Fibroblast of villous mesenchyme (primary cell): ENCODE data around the gene COA1. TPM values are rescaled to one million over a fixed set of nuclear protein-coding genes. Genes with fewer than 3 reads are reported as not detected.

ENCODE experiments used
- DNase-seq: peaks from one replicate; pipeline ENCODE4 v3.0.0-alpha.2; 2010; ENCODE audit warnings: low read depth
- H3K4me3 ChIP-seq: 2 replicates; pipeline ENCODE4 v1.5.1; 2011; ENCODE audit warnings: low read depth, mild to moderate bottlenecking, low read length
- total RNA-seq: library from RNA; depleted of rRNA; stranded (reverse); fragments of >200 nt; gene quantifications from 2 replicates; pipeline ENCODE4 v1.2.3, GENCODE V29; 2012
- TF ChIP-seq, protein P1 (sequence below): IDR thresholded peaks from 2 replicates; pipeline ENCODE4 v1.5.1; 2012; ENCODE audit warnings: low read depth, mild to moderate bottlenecking, low read length; ENCODE audit not compliant: insufficient read depth

Gene COA1
- total RNA-seq, 1 donor: 41.5 TPM

GRCh38 chr7:43757073-43757720 lies 27.9 kb upstream of the COA1 start:
- TF ChIP-seq, protein P1, sequence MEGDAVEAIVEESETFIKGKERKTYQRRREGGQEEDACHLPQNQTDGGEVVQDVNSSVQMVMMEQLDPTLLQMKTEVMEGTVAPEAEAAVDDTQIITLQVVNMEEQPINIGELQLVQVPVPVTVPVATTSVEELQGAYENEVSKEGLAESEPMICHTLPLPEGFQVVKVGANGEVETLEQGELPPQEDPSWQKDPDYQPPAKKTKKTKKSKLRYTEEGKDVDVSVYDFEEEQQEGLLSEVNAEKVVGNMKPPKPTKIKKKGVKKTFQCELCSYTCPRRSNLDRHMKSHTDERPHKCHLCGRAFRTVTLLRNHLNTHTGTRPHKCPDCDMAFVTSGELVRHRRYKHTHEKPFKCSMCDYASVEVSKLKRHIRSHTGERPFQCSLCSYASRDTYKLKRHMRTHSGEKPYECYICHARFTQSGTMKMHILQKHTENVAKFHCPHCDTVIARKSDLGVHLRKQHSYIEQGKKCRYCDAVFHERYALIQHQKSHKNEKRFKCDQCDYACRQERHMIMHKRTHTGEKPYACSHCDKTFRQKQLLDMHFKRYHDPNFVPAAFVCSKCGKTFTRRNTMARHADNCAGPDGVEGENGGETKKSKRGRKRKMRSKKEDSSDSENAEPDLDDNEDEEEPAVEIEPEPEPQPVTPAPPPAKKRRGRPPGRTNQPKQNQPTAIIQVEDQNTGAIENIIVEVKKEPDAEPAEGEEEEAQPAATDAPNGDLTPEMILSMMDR: no peak
- H3K4me3 ChIP-seq: no peak overlapping the region
- no peak for DNase-seq

DNA sequence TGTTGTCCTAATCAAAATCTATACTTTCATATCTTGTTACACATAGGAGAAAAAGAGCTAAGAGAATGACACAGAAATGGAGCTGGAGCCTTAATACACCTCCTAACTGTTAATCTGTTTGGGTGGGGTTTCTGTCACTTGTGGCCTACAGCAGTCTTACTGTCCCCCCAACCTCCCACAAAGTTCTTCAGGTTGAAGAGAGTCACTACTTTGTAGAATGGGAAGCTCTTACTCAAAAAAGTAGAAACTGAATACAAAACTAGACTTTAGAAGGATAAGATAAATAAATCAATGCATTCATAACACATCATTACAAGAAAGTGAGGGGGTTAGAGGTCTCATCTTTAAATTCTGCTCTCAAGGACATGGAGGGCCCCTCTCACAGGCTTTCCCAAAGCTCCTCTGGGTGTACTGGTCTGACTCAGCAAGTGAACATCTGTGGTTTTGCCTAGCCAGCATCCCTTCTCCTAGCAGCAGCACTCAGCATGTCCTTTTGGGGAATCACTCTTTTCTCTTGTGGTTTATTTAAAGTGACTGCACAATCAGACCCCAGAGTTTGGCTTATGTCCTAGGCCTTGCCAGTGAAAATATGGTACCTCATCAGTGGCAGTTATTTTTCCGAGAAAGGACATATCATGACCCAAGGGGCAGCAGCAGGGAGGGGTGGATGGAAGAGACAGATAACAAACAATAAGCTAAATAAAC lies 27.2 kb upstream of the COA1 start:
- TF ChIP-seq, protein P1: no peak
- peak; percentile 63 for DNase-seq
- H3K4me3 ChIP-seq: no peak overlapping the region

DNA sequence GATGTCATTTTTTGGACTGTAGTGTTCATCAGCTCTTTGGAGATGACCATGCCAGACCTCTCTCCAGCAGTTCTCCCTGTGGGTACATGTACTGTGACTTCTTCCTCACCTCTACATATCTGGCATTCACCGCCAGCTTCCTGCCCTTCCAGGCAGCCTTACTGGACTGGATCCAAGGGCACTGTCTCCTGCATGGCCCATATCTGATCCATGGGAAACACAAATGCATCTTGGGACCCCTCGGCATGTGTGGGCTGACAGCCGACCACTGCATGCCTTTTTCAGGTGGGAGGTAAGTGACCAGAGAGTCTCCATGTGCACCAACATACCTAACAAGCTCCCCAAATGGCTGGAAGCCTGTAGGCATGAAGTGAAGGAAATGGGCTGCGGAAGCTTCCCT lies 25.3 kb upstream of the COA1 start:
- DNase-seq: no peak
- TF ChIP-seq, protein P1: no peak
- H3K4me3 ChIP-seq: no peak overlapping the region

DNA sequence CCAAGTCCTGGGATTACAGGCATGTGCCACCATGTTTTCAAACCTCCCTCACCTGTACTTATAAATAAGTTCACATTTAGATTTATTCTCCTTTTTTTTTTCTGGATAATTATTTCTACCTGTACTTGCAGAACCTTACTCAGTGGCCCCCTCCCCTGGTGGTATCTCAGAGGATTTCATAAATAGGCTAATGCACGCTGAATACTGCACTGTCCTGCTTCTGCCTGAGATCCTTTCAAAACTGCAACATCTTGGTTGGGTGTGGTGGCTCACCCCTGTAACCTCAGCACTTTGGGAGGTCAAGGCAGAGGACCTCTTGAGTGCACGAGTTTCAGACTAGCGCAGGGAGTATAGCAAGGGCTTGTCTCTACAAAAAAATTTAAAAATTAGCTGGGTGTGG lies 24.5 kb upstream of the COA1 start:
- no peak for DNase-seq
- TF ChIP-seq, protein P1: no peak
- H3K4me3 ChIP-seq: no peak overlapping the region

GRCh38 chr7:43753271-43753810 lies 24.0 kb upstream of the COA1 start:
- no peak overlapping the region for H3K4me3 ChIP-seq
- TF ChIP-seq, protein P1: no peak
- DNase-seq: no peak

GRCh38 chr7:43752411-43752810 lies 23.1 kb upstream of the COA1 start:
- DNase-seq: no peak
- TF ChIP-seq, protein P1: no peak
- H3K4me3 ChIP-seq: no peak overlapping the region
